K562 (cell line): ENCODE measurements around the gene PRLHR. TPM values are rescaled to one million over a fixed set of nuclear protein-coding genes. Genes with fewer than 3 reads are reported as not detected.

Source experiments
- ATAC-seq: fragments of 200-7000 bp; cut with Tn5 transposase; 3 replicates; pipeline ENCODE4 v1.9.1; 2020; ENCODE audit warnings: moderate library complexity
- BruUV-seq: library from RNA; stranded (reverse); fragments of 400-500 nt; replicated peaks from 2 replicates; lab custom pipeline; 2021; lab: Mats Ljungman, UMichigan
- CTCF ChIA-PET: fragments of 300-600 bp; formaldehyde crosslinking; extraction: SDS; loops from one replicate; lab custom pipeline; 2021; ENCODE audit warnings: low intra/inter-chr PET ratio; lab: Yijun Ruan, JAX
- POLR2A ChIA-PET: fragments of 300-600, 350-650 bp; sonication (Branson Sonifier 250); formaldehyde crosslinking; extraction: SDS; loops from one replicate; lab custom pipeline; 2021; ENCODE audit warnings: antibody characterized with exemption, inconsistent platforms; lab: Yijun Ruan, JAX
- DNase-seq, 4 experiments: peaks; one replicate each; pipeline versions ENCODE4 v3.0.0 to v3.0.0-alpha.2; 2011 to 2018; ENCODE audit warnings: low spot score in 3 of 4, mixed read lengths in 3 of 4; ENCODE audit errors: extremely low read depth in 1 of 4
- FAIRE-seq: peaks from 2 replicates; lab custom pipeline; 2011; peaks lifted over from hg19 to GRCh38; lab: Jason Lieb, UNC
- H2AFZ ChIP-seq: 2 replicates; pipeline ENCODE4 v1.6.0; 2011; ENCODE audit warnings: low read depth, low read length, control low read depth, inconsistent platforms
- H3K27ac ChIP-seq: fragments of 200-600 bp; 3 replicates; pipeline ENCODE4 v1.8.0; 2011; ENCODE audit warnings: low read depth, mild to moderate bottlenecking, control low read depth, inconsistent platforms, low read length, moderate library complexity, mixed read lengths; ENCODE audit errors: extremely low read depth
- H3K27me3 ChIP-seq, 2 experiments: fragments of 300-600 bp in 1 of 2; 2 replicates in 1 of 2; 3 replicates in 1 of 2; pipeline versions ENCODE4 v1.6.0 to v1.8.0; 2011; ENCODE audit warnings: inconsistent platforms in 2 of 2, low read length in 2 of 2, mild to moderate bottlenecking in 1 of 2, mixed read lengths in 1 of 2, moderate library complexity in 1 of 2; ENCODE audit not compliant: control insufficient read depth in 2 of 2, insufficient read depth in 2 of 2
- H3K36me3 ChIP-seq: fragments of 300-600 bp; 3 replicates; pipeline ENCODE4 v1.8.0; 2011; ENCODE audit warnings: mild to moderate bottlenecking, low read length, inconsistent platforms; ENCODE audit not compliant: control insufficient read depth, insufficient read depth
- H3K4me1 ChIP-seq, 2 experiments: fragments of 200-600 bp in 1 of 2; replicated peaks in 1 of 2; 2 replicates in 1 of 2; 3 replicates in 1 of 2; pipeline versions ENCODE4 v1.5.1 to v1.8.0; 2011; ENCODE audit warnings: inconsistent platforms in 2 of 2, low read length in 2 of 2, mild to moderate bottlenecking in 1 of 2, mixed read lengths in 1 of 2, moderate library complexity in 1 of 2; ENCODE audit not compliant: control insufficient read depth in 2 of 2, insufficient read depth in 2 of 2
- H3K4me2 ChIP-seq: 2 replicates; pipeline ENCODE4 v1.6.1; 2011; ENCODE audit warnings: low read length, control low read depth, inconsistent platforms, mixed read lengths; ENCODE audit not compliant: insufficient read depth
- H3K4me3 ChIP-seq: fragments of 200-600 bp; sonication (generic), shearing (Covaris generic); 2 replicates; pipeline ENCODE4 v1.5.1; 2016; ENCODE audit warnings: control low read depth, inconsistent platforms
- H3K79me2 ChIP-seq: fragments of 200-600 bp; 3 replicates; pipeline ENCODE4 v1.8.0; 2011; ENCODE audit warnings: low read length, inconsistent platforms; ENCODE audit not compliant: control insufficient read depth, insufficient read depth
- H3K9ac ChIP-seq, 2 experiments: 2 replicates each; pipeline versions ENCODE4 v1.6.0 to v1.6.1; 2011; ENCODE audit warnings: low read depth in 2 of 2, low read length in 2 of 2, control low read depth in 1 of 2, inconsistent platforms in 1 of 2, mild to moderate bottlenecking in 1 of 2, mixed read lengths in 1 of 2; ENCODE audit not compliant: insufficient read depth in 1 of 2
- H3K9me1 ChIP-seq: one replicate; pipeline ENCODE4 v1.6.0; 2011; ENCODE audit warnings: inconsistent platforms, mild to moderate bottlenecking, low read length, moderate library complexity; ENCODE audit not compliant: control insufficient read depth, insufficient read depth
- H3K9me3 ChIP-seq: replicated peaks from 2 replicates; pipeline ENCODE4 v1.5.1; 2011; ENCODE audit warnings: low read depth, low read length, inconsistent platforms; ENCODE audit not compliant: control insufficient read depth, insufficient read depth
- H4K20me1 ChIP-seq: replicated peaks from 2 replicates; pipeline ENCODE4 v1.6.1; 2011; ENCODE audit warnings: low read length, inconsistent platforms, mixed read lengths; ENCODE audit not compliant: control insufficient read depth, insufficient read depth
- BCLAF1 ChIP-seq, 2 experiments: fragments of 450-650 bp in 1 of 2; IDR thresholded peaks; 2 replicates each; pipeline ENCODE4 v1.6.1; 2011 to 2017; ENCODE audit warnings: low read depth in 2 of 2, antibody characterized with exemption in 1 of 2, borderline replicate concordance in 1 of 2, low read length in 1 of 2, mild to moderate bottlenecking in 1 of 2, mixed read lengths in 1 of 2; ENCODE audit not compliant: control insufficient read depth in 1 of 2
- L3MBTL2 ChIP-seq: fragments of 450-650 bp; IDR thresholded peaks from 2 replicates; pipeline ENCODE4 v1.6.1; 2016; ENCODE audit warnings: mild to moderate bottlenecking, moderate library complexity
- MITF ChIP-seq: IDR thresholded peaks from 2 replicates; pipeline ENCODE4 v1.6.1; 2014; ENCODE audit warnings: antibody characterized with exemption
- MXD1 ChIP-seq: fragments of 250-450 bp; sonication (Bioruptor Pico); IDR thresholded peaks from 2 replicates; pipeline ENCODE4 v1.8.0; 2021; ENCODE audit warnings: borderline replicate concordance, mild to moderate bottlenecking, moderate library complexity; ENCODE audit not compliant: poor library complexity, severe bottlenecking
- SREBF2 ChIP-seq: sonication (generic); formaldehyde crosslinking; IDR thresholded peaks from 2 replicates; pipeline ENCODE4 v1.4.0; 2020; ENCODE audit warnings: mild to moderate bottlenecking, missing genetic modification reagents
- TCFL5 ChIP-seq: fragments of 250-450 bp; sonication (Bioruptor Pico); conservative IDR thresholded peaks from 2 replicates; pipeline ENCODE4 v1.6.1; 2021; ENCODE audit warnings: mild to moderate bottlenecking, moderate library complexity, matching md5 sums
- ZBTB2 ChIP-seq: fragments of 450-650 bp; IDR thresholded peaks from 2 replicates; pipeline ENCODE4 v1.6.1; 2016; ENCODE audit warnings: antibody characterized with exemption
- WGBS: fragments of 100-300 bp; shearing (Covaris generic); methylation state at CpG from one replicate; pipeline ENCODE4 v1.1.6; 2016; ENCODE audit warnings: low coverage, mixed read lengths; ENCODE audit not compliant: insufficient coverage; ENCODE audit errors: missing lambda C conversion rate; 5-methylcytosine and 5-hydroxymethylcytosine counted together
- in situ Hi-C: fragments of 300-500 bp; cut with MboI; formaldehyde crosslinking; loops from 4 replicates; pipeline ENCODE4 v1.15.0; 2018; ENCODE audit warnings: inconsistent platforms, mixed read lengths
- intact Hi-C: fragments of 100-400 bp; cut with micrococcal nuclease; formaldehyde crosslinking; loops from 2 replicates; pipeline ENCODE4 v1.14.2; 2022
- polyA plus RNA-seq, 8 experiments: library from polyadenylated mRNA; depleted of rRNA in 4 of 8; stranded (reverse) in 5 of 8; unstranded in 3 of 8; fragments of >200 nt; fragmentation: Nextera tagmentation in 2 of 8; fragmentation: Illumina TruSeq in 1 of 8; extraction: Ambion mirVana in 2 of 8; extraction: Trizol in 1 of 8; gene quantifications; 2 replicates each; pipeline versions ENCODE4 v1.2.1 to v1.2.3, GENCODE V29; 2011 to 2014; ENCODE audit warnings: inconsistent platforms in 1 of 8, missing spikeins in 1 of 8
- total RNA-seq, 7 experiments: library from RNA; depleted of rRNA in 6 of 7; stranded (reverse); fragments of >200 nt in 6 of 7; fragmentation: Illumina TruSeq in 2 of 7; extraction: Trizol in 2 of 7; gene quantifications; 2 replicates each; pipeline versions ENCODE4 v1.2.1 to v1.2.3, GENCODE V29; 2011 to 2021; ENCODE audit warnings: low replicate concordance in 1 of 7

PRLHR gene
- total and polyA plus RNA-seq, 9 of the 15 experiments (the other 6 are each of a cell fraction or from before 2014, with no cell fraction given), result not detected

GRCh38 chr10:118541718-118542117 is 53.7 kb downstream of the PRLHR start:
- Histone ChIP-seq H3K9me3 (no peaks in the 10 kb centered on the region), H3K4me2 (no peak overlapping the region), H3K79me2 (no peaks in the 10 kb centered on the region), H2AFZ (no peak overlapping the region), H3K36me3 (no peaks in the 10 kb centered on the region), H3K9me1 (no peaks in the 10 kb centered on the region), H3K27me3 (peaks cover 0 to 5% of the 10 kb centered on the region in 2 experiments; a peak in 1 of 5 replicates), H3K4me1 (no peaks in the 10 kb centered on the region), H3K4me3 (no peak overlapping the region), H3K27ac (no peak overlapping the region), H4K20me1 (no peaks in the 10 kb centered on the region), H3K9ac (no peak overlapping the region)
- intact Hi-C loops, result loop anchor here (10.0 kb wide), 1 partner anchor 227 kb away; no protein-coding TSS in a partner anchor
- in situ Hi-C loops, result no loop called here
- 9% methylated on average over 3 of the region's 3 CpGs for WGBS
- DNase-seq (no peak), ATAC-seq (no peak), FAIRE-seq (no peak)
- ChIA-PET CTCF (no interaction called here), POLR2A (no interaction called here)
- BruUV-seq, result no TSS peak
- TF ChIP-seq MITF, result no peak
- TF ChIP-seq MXD1 (CRISPR knock-in tag), result no peak
- TF ChIP-seq SREBF2 (CRISPR knock-in tag), result no peak
- TF ChIP-seq BCLAF1 (IDR thresholded peaks at IDR 0.05; ENCODE audit: borderline replicate concordance in 1 of 2, control insufficient read depth in 1 of 2, low read depth in 2 of 2, low read length in 1 of 2), result no peak
- TF ChIP-seq ZBTB2, result no peak
- no peak for TF ChIP-seq TCFL5
- no peak for TF ChIP-seq L3MBTL2
